ENCODE results near the gene UBAC1.
"Not testable (repeated sequence)": the region's sequence is repeated elsewhere in the genome, so short reads cannot be mapped to it uniquely, and the experiment has no call there.

UBAC1 gene

DNA sequence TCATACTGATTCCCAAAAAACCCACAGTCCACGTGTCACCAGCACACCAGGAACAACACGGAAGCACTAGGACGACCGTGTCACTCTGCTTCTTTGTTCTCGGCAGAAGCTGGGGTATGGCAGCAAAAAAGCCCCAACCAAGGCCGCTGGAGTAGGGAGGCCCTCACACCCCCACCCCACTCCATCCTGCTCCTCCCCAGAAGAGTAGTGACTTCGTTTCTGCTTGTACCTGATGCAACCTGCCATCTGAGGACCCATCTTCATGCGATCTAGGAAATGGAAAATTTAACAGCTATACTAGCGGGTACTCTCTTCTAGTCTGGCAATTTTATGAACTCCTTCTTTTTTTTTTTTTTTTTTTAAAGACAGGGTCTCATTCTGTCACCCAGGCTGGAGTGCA, 3.7 kb downstream of the UBAC1 start:
- TF ChIP-seq, protein P1, sequence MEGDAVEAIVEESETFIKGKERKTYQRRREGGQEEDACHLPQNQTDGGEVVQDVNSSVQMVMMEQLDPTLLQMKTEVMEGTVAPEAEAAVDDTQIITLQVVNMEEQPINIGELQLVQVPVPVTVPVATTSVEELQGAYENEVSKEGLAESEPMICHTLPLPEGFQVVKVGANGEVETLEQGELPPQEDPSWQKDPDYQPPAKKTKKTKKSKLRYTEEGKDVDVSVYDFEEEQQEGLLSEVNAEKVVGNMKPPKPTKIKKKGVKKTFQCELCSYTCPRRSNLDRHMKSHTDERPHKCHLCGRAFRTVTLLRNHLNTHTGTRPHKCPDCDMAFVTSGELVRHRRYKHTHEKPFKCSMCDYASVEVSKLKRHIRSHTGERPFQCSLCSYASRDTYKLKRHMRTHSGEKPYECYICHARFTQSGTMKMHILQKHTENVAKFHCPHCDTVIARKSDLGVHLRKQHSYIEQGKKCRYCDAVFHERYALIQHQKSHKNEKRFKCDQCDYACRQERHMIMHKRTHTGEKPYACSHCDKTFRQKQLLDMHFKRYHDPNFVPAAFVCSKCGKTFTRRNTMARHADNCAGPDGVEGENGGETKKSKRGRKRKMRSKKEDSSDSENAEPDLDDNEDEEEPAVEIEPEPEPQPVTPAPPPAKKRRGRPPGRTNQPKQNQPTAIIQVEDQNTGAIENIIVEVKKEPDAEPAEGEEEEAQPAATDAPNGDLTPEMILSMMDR (IDR thresholded peaks at IDR 0.05; ENCODE audit: insufficient read depth, low read length, poor library complexity, severe bottlenecking), result no peak
- DNase-seq (ENCODE audit: extremely low read depth, insufficient read length), result no peak
- Histone ChIP-seq H3K27me3 (replicated peaks; ENCODE audit: control insufficient read depth, insufficient read depth, low read length) (no peaks in the 10 kb centered on the region), H3K4me3 (replicated peaks; ENCODE audit: low read depth, low read length) (no peak overlapping the region), H3K36me3 (ENCODE audit: control insufficient read depth, insufficient read depth, low read length) (peaks cover 1% of the 10 kb centered on the region)

DNA sequence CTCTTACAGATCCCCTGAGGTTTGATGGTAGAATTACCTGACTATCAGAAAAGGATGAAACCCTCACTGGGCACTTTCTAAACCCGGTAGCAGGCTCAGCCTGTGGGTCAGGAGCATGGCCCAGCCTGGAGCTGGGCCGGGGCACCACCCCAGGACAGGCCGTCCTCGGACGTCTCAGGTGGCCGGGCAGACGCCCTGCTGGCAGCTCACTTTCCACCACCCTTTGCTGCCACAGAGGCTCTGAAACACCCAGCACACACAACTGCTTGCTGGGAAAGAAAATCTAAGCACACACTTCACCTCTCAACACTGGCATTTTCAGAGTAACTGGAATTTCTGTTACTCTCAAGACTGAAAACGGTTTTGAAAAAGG, 4.4 kb downstream of the UBAC1 start:
- no peak overlapping the region for H3K4me3 ChIP-seq (replicated peaks; ENCODE audit: low read depth, low read length)
- TF ChIP-seq, protein P1 (IDR thresholded peaks at IDR 0.05; ENCODE audit: insufficient read depth, low read length, poor library complexity, severe bottlenecking), result no peak
- H3K36me3 ChIP-seq (ENCODE audit: control insufficient read depth, insufficient read depth, low read length), result peaks cover 6% of the 10 kb centered on the region
- H3K27me3 ChIP-seq (replicated peaks; ENCODE audit: control insufficient read depth, insufficient read depth, low read length), result no peaks in the 10 kb centered on the region
- no peak for DNase-seq (ENCODE audit: extremely low read depth, insufficient read length)

DNA sequence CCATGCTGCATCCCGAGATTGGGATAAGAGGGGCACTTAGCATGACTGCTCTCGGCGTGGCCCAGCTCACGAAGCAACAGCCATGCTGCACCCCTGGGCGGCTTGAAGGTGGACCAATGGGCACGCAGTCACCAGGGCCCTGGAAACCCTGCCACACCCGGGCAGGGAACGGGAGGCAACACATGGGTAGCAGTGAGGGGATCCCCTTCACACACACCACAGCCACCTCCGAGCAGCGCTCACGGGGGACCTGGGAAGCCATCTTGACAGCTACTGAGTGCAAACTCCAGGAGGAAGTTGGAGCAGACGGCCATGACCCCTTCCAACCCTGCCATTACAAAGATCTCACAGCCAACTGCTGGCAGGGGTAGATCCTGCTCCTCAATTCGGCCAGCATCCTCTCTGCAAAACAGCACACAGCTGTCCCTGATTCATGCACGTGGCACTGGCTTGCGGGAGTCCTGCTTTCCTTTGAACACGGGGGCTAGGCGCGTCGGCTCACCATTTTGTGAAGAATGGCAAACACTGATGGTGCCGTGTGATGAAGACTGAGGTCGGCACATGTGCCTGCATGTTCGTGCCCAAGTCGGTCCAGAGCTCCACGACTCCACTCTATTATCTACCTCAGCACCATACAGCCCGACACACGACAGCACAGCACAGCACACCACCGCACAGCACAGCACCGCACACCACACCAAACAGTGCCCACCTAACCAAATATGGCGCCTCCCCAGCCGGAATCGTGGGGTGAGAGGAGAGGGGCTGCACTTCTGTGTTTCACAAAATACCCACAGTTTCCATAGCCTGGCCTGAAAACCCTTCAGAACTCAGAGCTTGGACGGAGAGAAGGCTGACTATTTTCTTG, 5.0 kb downstream of the UBAC1 start:
- Histone ChIP-seq H3K4me3 (replicated peaks; ENCODE audit: low read depth, low read length) (no peak overlapping the region), H3K36me3 (ENCODE audit: control insufficient read depth, insufficient read depth, low read length) (peaks cover 6% of the 10 kb centered on the region), H3K27me3 (replicated peaks; ENCODE audit: control insufficient read depth, insufficient read depth, low read length) (no peaks in the 10 kb centered on the region)
- no peak for DNase-seq (ENCODE audit: extremely low read depth, insufficient read length)
- TF ChIP-seq, protein P1 (IDR thresholded peaks at IDR 0.05; ENCODE audit: insufficient read depth, low read length, poor library complexity, severe bottlenecking), result no peak

DNA sequence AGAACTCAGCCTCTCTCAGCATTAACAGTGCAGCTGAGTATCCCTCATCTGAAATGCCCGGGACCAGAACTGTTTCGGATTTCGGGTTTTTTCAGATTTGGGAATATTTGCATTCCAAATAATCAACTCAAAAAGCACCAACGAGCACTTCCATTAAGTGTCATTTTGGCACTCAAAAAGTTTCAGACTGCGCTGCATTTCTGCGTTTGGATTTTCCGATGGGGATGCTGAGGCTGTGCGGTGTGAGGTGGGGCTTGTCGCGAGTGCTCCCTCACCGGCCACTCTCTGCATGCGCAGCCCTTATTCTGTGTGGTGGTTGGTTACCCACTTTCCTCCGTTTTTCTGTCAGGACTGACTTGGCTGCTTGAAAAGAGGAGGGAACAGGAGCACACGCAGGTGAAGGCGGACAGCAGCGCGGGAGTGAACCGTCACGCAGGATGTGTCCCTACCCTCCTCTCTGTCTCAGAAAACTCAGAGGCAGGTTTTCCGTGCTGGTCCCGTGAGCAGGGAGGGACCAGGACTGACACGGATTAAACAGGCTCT, 8.4 kb downstream of the UBAC1 start:
- TF ChIP-seq, protein P1 (IDR thresholded peaks at IDR 0.05; ENCODE audit: insufficient read depth, low read length, poor library complexity, severe bottlenecking), result no peak
- DNase-seq (ENCODE audit: extremely low read depth, insufficient read length), result no peak
- Histone ChIP-seq H3K27me3 (replicated peaks; ENCODE audit: control insufficient read depth, insufficient read depth, low read length) (no peaks in the 10 kb centered on the region), H3K36me3 (ENCODE audit: control insufficient read depth, insufficient read depth, low read length) (peaks cover 9% of the 10 kb centered on the region), H3K4me3 (replicated peaks; ENCODE audit: low read depth, low read length) (no peak overlapping the region)

DNA sequence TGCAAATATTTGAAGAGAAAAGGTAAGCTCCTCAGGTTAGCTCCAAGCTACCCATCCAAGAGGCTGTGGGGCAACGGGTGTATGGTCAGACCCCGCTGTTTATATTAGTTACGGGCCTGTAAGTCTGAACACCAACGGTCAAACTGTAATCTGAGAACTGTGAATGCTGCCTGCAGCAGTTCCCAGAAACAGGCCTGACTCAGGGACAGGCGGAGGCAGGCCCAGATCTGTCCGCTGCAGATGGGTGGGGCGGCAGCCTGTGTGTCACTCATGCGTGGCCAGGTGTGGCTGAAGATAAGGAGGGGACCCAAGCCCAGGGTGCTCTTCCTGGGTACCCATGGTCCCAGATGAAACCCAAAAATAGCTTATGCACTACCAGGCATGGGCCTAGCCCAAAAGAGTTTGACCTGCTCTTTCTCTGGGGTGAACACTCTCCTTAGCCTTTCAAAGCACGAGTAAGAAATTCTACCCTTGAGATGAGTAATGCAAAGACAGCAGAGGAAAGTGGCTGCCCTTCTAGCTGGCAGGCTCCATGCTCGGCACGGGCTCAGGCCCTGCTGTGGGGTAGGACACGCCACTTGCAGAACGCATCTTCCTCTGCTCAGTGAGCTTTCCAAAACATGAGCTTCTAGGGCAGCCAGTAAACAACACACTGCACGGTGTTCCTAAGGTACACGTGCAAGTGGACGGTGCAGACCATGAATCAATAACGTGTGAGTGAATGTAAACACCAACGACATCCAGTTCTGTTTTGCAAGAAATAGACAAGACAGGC, 9.1 kb downstream of the UBAC1 start:
- Histone ChIP-seq H3K27me3 (replicated peaks; ENCODE audit: control insufficient read depth, insufficient read depth, low read length) (no peaks in the 10 kb centered on the region), H3K4me3 (replicated peaks; ENCODE audit: low read depth, low read length) (no peak overlapping the region), H3K36me3 (ENCODE audit: control insufficient read depth, insufficient read depth, low read length) (peaks cover 9% of the 10 kb centered on the region)
- DNase-seq (ENCODE audit: extremely low read depth, insufficient read length), result no peak
- TF ChIP-seq, protein P1 (IDR thresholded peaks at IDR 0.05; ENCODE audit: insufficient read depth, low read length, poor library complexity, severe bottlenecking), result no peak

DNA sequence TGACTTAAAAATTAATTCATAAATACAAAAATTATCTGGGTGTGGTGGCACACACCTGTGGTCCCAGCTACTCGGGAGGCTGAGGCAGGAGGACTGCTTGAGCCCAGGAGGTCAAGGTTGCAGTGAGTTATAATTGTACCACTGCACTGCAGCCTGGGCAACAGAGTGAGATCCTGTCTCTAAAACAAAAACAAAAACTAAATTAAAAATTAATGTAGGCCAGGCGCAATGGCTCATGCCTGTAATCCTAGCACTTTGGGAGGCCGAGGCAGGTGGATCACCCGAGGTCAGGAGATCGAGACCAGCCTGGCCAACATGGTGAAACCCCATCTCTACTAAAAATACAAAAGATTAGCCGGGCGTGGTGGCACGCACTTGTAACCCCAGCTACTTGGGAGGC, 9.9 kb downstream of the UBAC1 start:
- peaks cover 15% of the 10 kb centered on the region for H3K36me3 ChIP-seq (ENCODE audit: control insufficient read depth, insufficient read depth, low read length)
- not testable (repeated sequence) for H3K4me3 ChIP-seq (replicated peaks; ENCODE audit: low read depth, low read length); DNase-seq (ENCODE audit: extremely low read depth, insufficient read length); H3K27me3 ChIP-seq (replicated peaks; ENCODE audit: control insufficient read depth, insufficient read depth, low read length)

DNA sequence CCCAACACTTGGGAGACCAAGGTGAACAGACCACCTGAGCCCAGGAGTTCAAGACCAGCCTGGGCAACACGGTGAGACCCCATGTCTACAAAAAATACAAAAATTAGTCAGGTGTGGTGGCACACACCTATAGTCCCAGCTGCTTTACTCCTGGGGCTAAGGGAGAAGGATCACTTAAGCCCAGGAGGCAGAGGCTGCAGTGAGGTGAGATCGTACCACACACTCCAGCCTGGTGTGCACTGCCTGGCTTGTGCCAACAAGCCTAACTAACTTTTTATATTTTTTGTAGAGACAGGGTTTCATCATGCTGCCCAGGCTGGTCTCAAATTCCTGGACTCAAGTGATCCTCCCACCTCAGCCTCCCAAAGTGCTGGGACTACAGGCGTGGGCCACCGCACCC, 10.3 kb downstream of the UBAC1 start:
- not testable (repeated sequence) for H3K4me3 ChIP-seq (replicated peaks; ENCODE audit: low read depth, low read length); DNase-seq (ENCODE audit: extremely low read depth, insufficient read length); H3K27me3 ChIP-seq (replicated peaks; ENCODE audit: control insufficient read depth, insufficient read depth, low read length)
- H3K36me3 ChIP-seq (ENCODE audit: control insufficient read depth, insufficient read depth, low read length), result peaks cover 17% of the 10 kb centered on the region

Measured in GM06990 (cell line).